GM13977 (cell line): ENCODE measurements around the gene CRABP2.

ENCODE experiments used
- DNase-seq: peaks from one replicate; pipeline ENCODE4 v3.0.0; 2012; ENCODE audit warnings: low spot score
- in situ Hi-C: fragments of 300-500 bp; cut with MboI; formaldehyde crosslinking; loops from one replicate; pipeline ENCODE4 v1.12.0; 2022; ENCODE audit warnings: low sequenced_read_pairs, low pct_unique_long_range_greater_than_20kb, mixed read lengths, inconsistent platforms; ENCODE audit not compliant: unreplicated experiment
- TF ChIP-seq, protein P1 (sequence below): IDR thresholded peaks from 2 replicates; pipeline ENCODE4 v1.5.1; 2012; ENCODE audit warnings: mild to moderate bottlenecking, control low read depth; ENCODE audit not compliant: insufficient read depth; ENCODE audit errors: extremely low read depth, missing control alignments

The CRABP2 gene

DNA sequence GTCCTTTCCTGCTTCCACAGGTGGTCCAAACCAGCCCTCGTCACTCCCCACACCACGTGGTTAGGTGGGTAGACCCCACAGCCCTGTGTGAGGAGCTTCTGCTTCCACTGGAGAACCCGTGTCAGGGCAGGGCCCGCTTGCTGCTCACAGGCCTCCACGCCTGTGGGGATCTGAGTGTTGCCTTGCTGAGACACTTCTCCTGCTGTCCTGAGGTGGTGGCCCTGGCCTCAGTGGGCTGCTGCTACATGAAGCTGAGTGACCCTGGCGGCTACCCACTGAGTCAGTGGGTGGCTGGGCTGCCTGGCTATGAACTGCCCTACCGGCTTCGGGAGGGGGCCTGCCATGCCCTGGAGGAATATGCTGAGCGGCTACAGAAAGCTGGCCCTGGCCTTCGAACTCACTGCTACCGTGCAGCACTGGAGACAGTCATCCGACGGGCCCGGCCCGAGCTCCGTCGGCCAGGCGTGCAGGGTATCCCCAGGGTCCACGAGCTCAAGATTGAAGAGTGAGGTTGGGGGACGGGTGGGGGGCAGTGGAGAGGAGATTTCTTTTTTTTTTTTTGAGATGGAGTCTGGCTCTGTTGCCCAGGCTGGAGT, 28.7 kb upstream of the CRABP2 start:
- TF ChIP-seq, protein P1, sequence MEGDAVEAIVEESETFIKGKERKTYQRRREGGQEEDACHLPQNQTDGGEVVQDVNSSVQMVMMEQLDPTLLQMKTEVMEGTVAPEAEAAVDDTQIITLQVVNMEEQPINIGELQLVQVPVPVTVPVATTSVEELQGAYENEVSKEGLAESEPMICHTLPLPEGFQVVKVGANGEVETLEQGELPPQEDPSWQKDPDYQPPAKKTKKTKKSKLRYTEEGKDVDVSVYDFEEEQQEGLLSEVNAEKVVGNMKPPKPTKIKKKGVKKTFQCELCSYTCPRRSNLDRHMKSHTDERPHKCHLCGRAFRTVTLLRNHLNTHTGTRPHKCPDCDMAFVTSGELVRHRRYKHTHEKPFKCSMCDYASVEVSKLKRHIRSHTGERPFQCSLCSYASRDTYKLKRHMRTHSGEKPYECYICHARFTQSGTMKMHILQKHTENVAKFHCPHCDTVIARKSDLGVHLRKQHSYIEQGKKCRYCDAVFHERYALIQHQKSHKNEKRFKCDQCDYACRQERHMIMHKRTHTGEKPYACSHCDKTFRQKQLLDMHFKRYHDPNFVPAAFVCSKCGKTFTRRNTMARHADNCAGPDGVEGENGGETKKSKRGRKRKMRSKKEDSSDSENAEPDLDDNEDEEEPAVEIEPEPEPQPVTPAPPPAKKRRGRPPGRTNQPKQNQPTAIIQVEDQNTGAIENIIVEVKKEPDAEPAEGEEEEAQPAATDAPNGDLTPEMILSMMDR = no peak
- no peak for DNase-seq
- in situ Hi-C loops = no loop called here

DNA sequence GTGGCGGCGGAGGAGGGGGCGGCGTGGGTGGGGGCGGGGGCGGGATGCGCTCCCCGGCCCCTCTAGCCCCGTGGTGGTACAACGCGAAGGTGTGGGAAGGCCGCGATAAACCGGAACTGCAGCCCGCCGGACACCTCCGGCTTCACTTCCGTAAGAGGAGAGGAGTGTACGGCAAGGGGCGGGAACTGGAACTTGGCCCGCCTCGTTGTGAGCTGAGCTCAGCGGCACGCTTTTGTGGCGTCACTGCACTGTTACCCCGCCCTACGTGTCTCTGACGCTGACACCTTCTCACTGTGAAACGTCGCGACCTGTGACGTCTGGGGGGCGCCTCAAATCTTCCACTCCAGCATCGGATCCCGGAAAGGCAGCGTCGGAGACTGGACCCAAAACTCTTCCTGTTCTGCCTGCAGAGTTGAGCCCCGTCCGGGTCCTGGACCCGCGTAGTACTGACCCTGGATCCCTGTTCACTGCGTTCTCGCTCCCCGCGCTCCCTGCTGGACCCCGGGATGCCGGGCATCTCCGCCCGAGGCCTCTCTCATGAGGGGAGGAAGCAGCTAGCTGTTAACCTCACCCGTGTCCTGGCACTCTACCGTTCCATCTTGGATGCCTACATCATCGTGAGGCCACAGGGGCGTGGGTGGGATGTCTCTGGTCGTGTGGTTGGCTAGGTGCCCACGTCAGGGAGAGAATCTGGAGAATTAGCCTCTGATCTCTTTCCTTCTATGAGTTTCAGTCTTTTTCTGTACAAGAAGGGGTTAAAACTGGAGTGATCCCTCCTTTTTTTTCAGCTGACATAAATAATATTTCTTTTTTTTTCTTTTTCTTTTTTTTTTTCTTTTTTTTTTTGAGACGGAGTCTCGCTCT, 23.4 kb upstream of the CRABP2 start, which contains the start of gene ISG20L2:
ISG20L2 (minus strand) TSS at position 168 of the 864 bp plus-strand sequence. CDS start 1,114 bp downstream, outside the sequence.
- TF ChIP-seq, protein P1 = no peak
- in situ Hi-C loops = no loop called here

DNA sequence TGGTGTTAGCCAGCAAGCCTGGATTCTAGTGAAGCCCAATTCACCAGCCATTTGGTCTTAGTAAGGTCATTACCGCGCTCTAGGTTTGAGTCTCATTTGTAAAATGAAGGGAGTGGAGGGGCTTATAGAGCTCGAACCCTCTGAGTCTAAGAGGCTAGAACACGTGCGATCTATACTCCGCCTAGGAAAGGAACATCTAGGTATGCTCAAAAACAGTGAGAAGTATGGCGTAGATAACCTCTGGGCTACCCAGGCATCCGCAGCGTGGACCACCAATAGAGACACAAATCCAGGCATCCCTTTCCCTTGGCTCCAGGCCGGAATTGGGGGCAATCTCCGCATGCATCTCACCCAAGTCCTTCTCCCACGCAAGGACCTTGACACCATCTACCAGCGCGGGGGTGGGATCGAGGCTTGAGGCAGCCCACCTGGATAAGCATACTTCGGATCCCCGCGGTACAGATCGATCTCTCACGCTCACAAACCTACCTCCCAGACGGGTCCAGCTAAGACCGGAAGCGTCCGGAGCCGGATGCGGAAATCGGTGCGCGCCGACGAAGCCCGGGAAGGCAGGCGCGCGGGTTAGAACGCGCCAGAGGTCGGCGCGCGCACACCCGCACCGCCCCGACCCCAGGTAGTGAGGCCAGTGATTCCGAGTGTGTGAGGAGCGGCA, 22.7 kb upstream of the CRABP2 start, which contains the start of gene METTL25B:
METTL25B (plus strand) TSS at position 544 of the 673 bp plus-strand sequence. CDS start 636 bp downstream, outside the sequence.
- peak; percentile 87 for DNase-seq
- TF ChIP-seq, protein P1 = no peak
- in situ Hi-C loops = no loop called here

More for the DNA sequence above, 23.4 kb upstream of the CRABP2 start, which contains the start of gene ISG20L2:
- peak; percentile 96 for DNase-seq

DNA sequence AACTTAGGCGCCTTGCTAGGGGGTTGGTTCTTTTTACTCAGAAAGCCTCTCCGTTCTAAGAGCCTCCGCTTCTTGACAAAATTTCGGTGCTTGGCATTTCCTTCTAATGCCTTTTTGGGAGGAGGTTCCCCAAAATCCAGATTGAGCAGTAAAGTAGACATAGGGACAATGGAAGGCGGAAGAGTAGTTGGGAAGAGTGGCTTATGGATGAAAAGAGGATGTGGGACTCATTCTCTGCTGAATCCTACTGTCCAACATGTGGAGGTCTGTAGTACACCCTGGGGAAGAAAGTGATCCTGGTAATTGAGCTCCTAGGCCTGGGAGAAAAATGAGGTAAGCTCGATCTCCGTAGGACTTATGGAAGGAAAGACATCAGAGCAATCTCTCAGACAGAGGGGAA, 22.1 kb upstream of the CRABP2 start:
- DNase-seq = no peak
- TF ChIP-seq, protein P1 = no peak
- in situ Hi-C loops = no loop called here

DNA sequence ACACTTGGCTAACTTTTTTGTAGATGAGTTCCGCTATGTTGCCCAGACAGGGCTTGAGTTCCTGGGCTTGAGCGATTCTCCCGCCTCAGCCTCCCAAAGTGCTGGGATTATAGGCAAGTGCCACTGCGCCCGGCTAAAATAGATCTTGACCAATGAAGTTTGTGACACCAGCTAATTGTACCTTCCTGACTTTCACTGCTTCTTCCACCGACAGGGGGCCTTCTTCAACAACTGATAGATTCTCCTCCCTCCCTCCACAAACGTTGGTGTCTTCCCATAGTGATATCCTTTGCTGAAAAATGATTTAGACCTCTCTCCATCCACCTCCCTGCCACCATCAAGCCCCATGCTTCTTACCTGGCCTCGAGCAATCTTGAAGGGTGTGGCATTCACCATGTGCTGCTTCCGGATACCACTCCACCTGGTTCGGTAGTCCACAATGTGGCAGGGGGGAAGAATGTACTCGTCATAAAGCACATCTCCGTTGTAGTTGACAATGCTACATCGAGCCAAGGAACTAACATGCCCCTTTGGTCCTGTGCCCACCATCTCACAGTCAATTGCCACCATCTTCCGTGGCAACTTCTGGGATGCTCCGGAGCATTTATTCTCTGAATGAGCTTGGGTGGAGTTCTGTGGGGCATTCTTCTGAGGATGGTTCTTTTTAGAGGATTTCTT, 21.3 kb upstream of the CRABP2 start:
- TF ChIP-seq, protein P1 = peak; percentile 71
- in situ Hi-C loops = no loop called here
- peak; percentile 73 for DNase-seq
